Measurements from ENCODE around the gene TMEM18. TPM values are rescaled to one million over a fixed set of nuclear protein-coding genes. Genes with fewer than 3 reads are reported as not detected.

Gene TMEM18
- total RNA-seq, 1 experiment from 2014 or later: 19.0 TPM

GRCh38 chr2:651951-652373 lies 25.2 kb downstream of the TMEM18 start:
- no peak overlapping the region for H3K4me3 Mint-ChIP-seq (ENCODE audit: low read depth, unreplicated experiment)
- intact Hi-C loops (cut with micrococcal nuclease; ENCODE audit: unreplicated experiment): loop anchor here (1.0 kb wide), 1 partner anchor 21 kb away; no protein-coding TSS in a partner anchor

GRCh38 chr2:650343-651310 lies 26.6 kb downstream of the TMEM18 start:
- Mint-ChIP-seq H3K36me3 (ENCODE audit: insufficient read depth, unreplicated experiment) (no peaks in the 10 kb centered on the region), H3K9me3 (ENCODE audit: low read depth, unreplicated experiment) (peaks cover 5% of the 10 kb centered on the region), H3K27ac (ENCODE audit: unreplicated experiment) (no peak overlapping the region), H3K27me3 (ENCODE audit: unreplicated experiment) (peaks cover 29% of the 10 kb centered on the region), H3K4me1 (ENCODE audit: low read depth, unreplicated experiment) (no peaks in the 10 kb centered on the region), H3K4me3 (ENCODE audit: low read depth, unreplicated experiment) (no peak overlapping the region)
- intact Hi-C loops (cut with micrococcal nuclease; ENCODE audit: unreplicated experiment): no loop called here
- no peak for DNase-seq
- BruUV-seq (replicated peaks): no TSS peak
- CTCF ChIA-PET: no interaction called here
- TF ChIP-seq CTCF (IDR thresholded peaks at IDR 0.05; ENCODE audit: unreplicated experiment): no peak

More at GRCh38 chr2:651951-652373, 25.2 kb downstream of the TMEM18 start:
- TF ChIP-seq CTCF (IDR thresholded peaks at IDR 0.05; ENCODE audit: unreplicated experiment): no peak
- BruUV-seq (replicated peaks): no TSS peak
- DNase-seq: no peak
- Mint-ChIP-seq H3K36me3 (ENCODE audit: insufficient read depth, unreplicated experiment) (no peaks in the 10 kb centered on the region), H3K4me1 (ENCODE audit: low read depth, unreplicated experiment) (no peaks in the 10 kb centered on the region), H3K27ac (ENCODE audit: unreplicated experiment) (no peak overlapping the region), H3K27me3 (ENCODE audit: unreplicated experiment) (peaks cover 18% of the 10 kb centered on the region), H3K9me3 (ENCODE audit: low read depth, unreplicated experiment) (peaks cover 5% of the 10 kb centered on the region)
- CTCF ChIA-PET: no interaction called here

DNA sequence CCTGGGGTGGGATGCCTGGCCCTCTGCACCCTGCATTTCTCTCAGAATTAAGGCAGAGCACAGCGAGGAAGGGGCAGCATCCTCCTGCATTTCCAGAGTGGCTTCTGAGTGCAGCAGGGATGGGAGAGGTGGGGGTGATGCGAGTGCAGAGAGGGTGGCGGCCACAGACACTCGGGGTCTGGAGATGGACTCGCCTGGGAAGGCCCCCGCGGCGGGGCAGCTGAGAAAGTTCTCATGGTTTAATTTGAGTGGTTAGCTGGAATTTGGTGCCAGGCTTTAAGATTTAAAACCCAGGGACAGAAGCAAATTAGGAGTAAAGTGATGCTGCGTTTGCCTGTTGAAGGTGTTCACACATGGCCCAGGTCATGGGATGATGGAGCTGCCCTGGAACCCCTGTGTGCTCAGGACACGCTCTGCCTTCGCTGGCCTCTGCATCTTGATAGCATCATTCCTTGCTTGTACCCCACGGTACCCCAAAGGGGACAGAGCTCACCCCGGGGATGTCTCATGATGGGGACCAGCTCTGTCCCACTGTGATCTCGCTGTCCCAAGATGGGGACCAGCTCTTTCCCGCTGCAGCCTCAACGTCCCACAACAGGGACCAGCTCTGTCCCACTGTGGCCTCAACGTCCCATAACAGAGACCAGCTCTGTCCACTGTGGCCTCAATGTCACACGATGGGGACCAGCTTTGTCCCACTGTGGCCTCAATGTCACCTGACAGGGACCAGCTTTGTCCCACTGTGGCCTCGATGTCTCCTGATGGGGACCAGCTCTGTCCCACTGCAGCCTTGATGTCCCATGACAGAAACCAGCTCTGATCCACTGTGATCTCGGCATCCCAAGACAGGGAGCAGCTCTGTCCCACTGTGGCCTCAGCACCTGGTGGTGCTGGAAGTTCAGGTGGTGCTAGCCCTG lies 27.5 kb downstream of the TMEM18 start:
- H3K36me3 Mint-ChIP-seq (ENCODE audit: insufficient read depth, unreplicated experiment): no peaks in the 10 kb centered on the region
- H3K4me1 Mint-ChIP-seq (ENCODE audit: low read depth, unreplicated experiment): no peaks in the 10 kb centered on the region
- DNase-seq: no peak
- H3K27me3 Mint-ChIP-seq (ENCODE audit: unreplicated experiment): peaks cover 32% of the 10 kb centered on the region
- no peak overlapping the region for H3K27ac Mint-ChIP-seq (ENCODE audit: unreplicated experiment)
- no TSS peak for BruUV-seq (replicated peaks)
- TF ChIP-seq CTCF (IDR thresholded peaks at IDR 0.05; ENCODE audit: unreplicated experiment): no peak
- H3K4me3 Mint-ChIP-seq (ENCODE audit: low read depth, unreplicated experiment): no peak overlapping the region
- H3K9me3 Mint-ChIP-seq (ENCODE audit: low read depth, unreplicated experiment): peaks cover 5% of the 10 kb centered on the region
- CTCF ChIA-PET: no interaction called here
- intact Hi-C loops (cut with micrococcal nuclease; ENCODE audit: unreplicated experiment): no loop called here

Measured in Calu3 (cell line).